ENCODE results near the gene MMP8. TPM values are rescaled to one million over a fixed set of nuclear protein-coding genes. Genes with fewer than 3 reads are reported as not detected.

Gene MMP8
- total and polyA plus RNA-seq, 2 experiments from 2014 or later = not detected

GRCh38 chr11:102760344-102761035 is 35.7 kb upstream of the MMP8 start:
- H3K9ac ChIP-seq = no peak overlapping the region
- H3K79me2 ChIP-seq (ENCODE audit: insufficient read depth) = no peaks in the 10 kb centered on the region
- H3K4me1 ChIP-seq (ENCODE audit: insufficient read depth) = peaks cover 35% of the 10 kb centered on the region
- 24 to 25% methylated on average over 4 of the region's 4 CpGs for WGBS, 2 experiments (ENCODE audit: low coverage in 1 of 2, low lambda C conversion rate in 2 of 2, missing lambda C conversion rate in 2 of 2)
- H3K9me3 ChIP-seq (ENCODE audit: low read depth) = no peaks in the 10 kb centered on the region
- DNase-seq = peak; percentile 96
- no peak overlapping the region for H2AFZ ChIP-seq
- H3K27me3 ChIP-seq (replicated peaks; ENCODE audit: insufficient read depth) = peaks cover 21% of the 10 kb centered on the region
- no peaks in the 10 kb centered on the region for H3K9me2 ChIP-seq (ENCODE audit: insufficient read depth)
- H3K27ac ChIP-seq = peak overlapping the region; percentile 61
- no peaks in the 10 kb centered on the region for H4K20me1 ChIP-seq (ENCODE audit: insufficient read depth)
- no peak overlapping the region for H3K4me3 ChIP-seq
- H3F3A ChIP-seq (ENCODE audit: insufficient read depth) = peaks cover 40% of the 10 kb centered on the region
- in situ Hi-C loops (cut with MboI) = no loop called here
- peak overlapping the region; percentile 40 for H3K4me2 ChIP-seq (ENCODE audit: unreplicated experiment)
- H3K36me3 ChIP-seq (ENCODE audit: low read depth) = no peaks in the 10 kb centered on the region
- TF ChIP-seq EZH2phosphoT487 (IDR thresholded peaks at IDR 0.05; ENCODE audit: insufficient read depth, low read depth) = peak; percentile 81; the same call in 1 of the 2 replicates
- TF ChIP-seq EZH2 (IDR thresholded peaks at IDR 0.05; ENCODE audit: insufficient read depth, poor library complexity, severe bottlenecking) = no peak

DNA sequence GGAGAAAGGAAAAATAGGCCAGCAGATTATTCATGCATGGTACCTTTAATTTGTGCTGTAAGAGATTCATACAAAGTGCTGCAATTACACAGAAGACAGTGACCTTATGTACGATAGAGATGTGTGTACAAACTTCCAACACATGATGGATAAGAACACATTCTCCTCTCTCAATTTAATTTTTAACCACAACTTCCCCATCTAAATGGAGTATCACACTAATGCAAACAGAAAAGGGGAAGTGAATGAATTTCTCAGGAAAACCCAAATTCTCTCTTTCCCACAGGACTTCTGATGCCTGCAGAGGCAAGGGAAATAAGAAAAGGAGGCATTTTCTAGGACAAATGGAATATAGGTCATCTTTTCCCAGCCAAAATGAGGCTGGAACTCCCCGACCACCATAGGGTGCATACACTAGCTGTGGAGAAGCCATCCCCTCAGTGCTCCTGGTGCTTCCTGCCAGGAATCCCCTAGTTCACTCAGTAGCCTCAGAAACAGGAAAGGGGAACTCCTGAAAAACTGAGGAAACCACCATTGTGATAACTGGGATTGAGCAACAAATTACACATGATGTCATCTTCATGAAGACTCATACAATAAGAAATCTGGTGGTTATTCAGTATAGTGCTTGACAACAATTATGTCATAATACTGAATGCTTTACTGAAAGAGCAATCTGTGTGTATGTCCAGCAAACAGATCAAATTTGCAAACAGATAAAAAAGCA is 33.2 kb upstream of the MMP8 start:
- H3K4me3 ChIP-seq = no peak overlapping the region
- H3K4me2 ChIP-seq (ENCODE audit: unreplicated experiment) = no peak overlapping the region
- H3K9ac ChIP-seq = no peak overlapping the region
- no peak overlapping the region for H3K27ac ChIP-seq
- H3F3A ChIP-seq (ENCODE audit: insufficient read depth) = peaks cover 36% of the 10 kb centered on the region
- no peaks in the 10 kb centered on the region for H3K36me3 ChIP-seq (ENCODE audit: low read depth)
- no peak overlapping the region for H2AFZ ChIP-seq
- peak; percentile 76 for DNase-seq
- peaks cover 32% of the 10 kb centered on the region for H3K4me1 ChIP-seq (ENCODE audit: insufficient read depth)
- H4K20me1 ChIP-seq (ENCODE audit: insufficient read depth) = no peaks in the 10 kb centered on the region
- 73 to 82% methylated on average over 2 of the region's 2 CpGs for WGBS, 2 experiments (ENCODE audit: low coverage in 1 of 2, low lambda C conversion rate in 2 of 2, missing lambda C conversion rate in 2 of 2)
- no peaks in the 10 kb centered on the region for H3K79me2 ChIP-seq (ENCODE audit: insufficient read depth)
- H3K27me3 ChIP-seq (replicated peaks; ENCODE audit: insufficient read depth) = peaks cover 38% of the 10 kb centered on the region
- in situ Hi-C loops (cut with MboI) = no loop called here
- TF ChIP-seq EZH2phosphoT487 (IDR thresholded peaks at IDR 0.05; ENCODE audit: insufficient read depth, low read depth) (no peak), EZH2 (IDR thresholded peaks at IDR 0.05; ENCODE audit: insufficient read depth, poor library complexity, severe bottlenecking) (no peak)
- no peaks in the 10 kb centered on the region for H3K9me2 ChIP-seq (ENCODE audit: insufficient read depth)
- H3K9me3 ChIP-seq (ENCODE audit: low read depth) = no peaks in the 10 kb centered on the region

- in situ Hi-C loops (cut with MboI) = no loop called here
- no peak overlapping the region for H3K4me2 ChIP-seq (ENCODE audit: unreplicated experiment)
- H3K36me3 ChIP-seq (ENCODE audit: low read depth) = no peaks in the 10 kb centered on the region
- no peaks in the 10 kb centered on the region for H3F3A ChIP-seq (ENCODE audit: insufficient read depth)
- no peak overlapping the region for H3K9ac ChIP-seq
- no peaks in the 10 kb centered on the region for H3K9me3 ChIP-seq (ENCODE audit: low read depth)
- WGBS, 2 experiments (ENCODE audit: low coverage in 1 of 2, low lambda C conversion rate in 2 of 2, missing lambda C conversion rate in 2 of 2) = 94 to 100% methylated on average over 1 of the region's 1 CpG
- H3K27me3 ChIP-seq (replicated peaks; ENCODE audit: insufficient read depth) = peaks cover 54% of the 10 kb centered on the region
- TF ChIP-seq EZH2phosphoT487 (IDR thresholded peaks at IDR 0.05; ENCODE audit: insufficient read depth, low read depth) (no peak), EZH2 (IDR thresholded peaks at IDR 0.05; ENCODE audit: insufficient read depth, poor library complexity, severe bottlenecking) (no peak)
- H3K9me2 ChIP-seq (ENCODE audit: insufficient read depth) = no peaks in the 10 kb centered on the region
- no peaks in the 10 kb centered on the region for H4K20me1 ChIP-seq (ENCODE audit: insufficient read depth)
- H3K27ac ChIP-seq = no peak overlapping the region
- no peaks in the 10 kb centered on the region for H3K4me1 ChIP-seq (ENCODE audit: insufficient read depth)
- no peak overlapping the region for H2AFZ ChIP-seq
- DNase-seq = no peak
- H3K79me2 ChIP-seq (ENCODE audit: insufficient read depth) = no peaks in the 10 kb centered on the region
- H3K4me3 ChIP-seq = no peak overlapping the region
Measured at GRCh38 chr11:102753267-102753666, 28.5 kb upstream of the MMP8 start.

GRCh38 chr11:102751673-102752072 is 26.9 kb upstream of the MMP8 start:
- no peak overlapping the region for H3K9ac ChIP-seq
- H3K79me2 ChIP-seq (ENCODE audit: insufficient read depth) = no peaks in the 10 kb centered on the region
- H3K27ac ChIP-seq = no peak overlapping the region
- no peaks in the 10 kb centered on the region for H3K9me3 ChIP-seq (ENCODE audit: low read depth)
- no peak overlapping the region for H2AFZ ChIP-seq
- H3K4me2 ChIP-seq (ENCODE audit: unreplicated experiment) = no peak overlapping the region
- no peaks in the 10 kb centered on the region for H3K9me2 ChIP-seq (ENCODE audit: insufficient read depth)
- H4K20me1 ChIP-seq (ENCODE audit: insufficient read depth) = no peaks in the 10 kb centered on the region
- no peak overlapping the region for H3K4me3 ChIP-seq
- no peak for DNase-seq
- in situ Hi-C loops (cut with MboI) = no loop called here
- H3K4me1 ChIP-seq (ENCODE audit: insufficient read depth) = no peaks in the 10 kb centered on the region
- H3K36me3 ChIP-seq (ENCODE audit: low read depth) = no peaks in the 10 kb centered on the region
- no peak for TF ChIP-seq EZH2phosphoT487 (IDR thresholded peaks at IDR 0.05; ENCODE audit: insufficient read depth, low read depth)
- no peak for TF ChIP-seq EZH2 (IDR thresholded peaks at IDR 0.05; ENCODE audit: insufficient read depth, poor library complexity, severe bottlenecking)
- H3K27me3 ChIP-seq (replicated peaks; ENCODE audit: insufficient read depth) = peaks cover 52% of the 10 kb centered on the region
- H3F3A ChIP-seq (ENCODE audit: insufficient read depth) = no peaks in the 10 kb centered on the region
